Adipose tissue (tissue), 3 donors: ENCODE measurements around the gene HSD17B4. TPM values are rescaled to one million over a fixed set of nuclear protein-coding genes. Genes with fewer than 3 reads are reported as not detected.
A peak's percentile ranks its signal among the peaks of the same experiment; 100 is the strongest.
"Not testable (repeated sequence)": the region's sequence is repeated elsewhere in the genome, so short reads cannot be mapped to it uniquely, and the experiment has no call there.

Source experiments
- H3K27ac ChIP-seq: one replicate; pipeline ENCODE4 v1.5.1; 2013; ENCODE audit warnings: low read depth, low read length
- WGBS, 3 donors: extraction: QIAGEN DNeasy Blood & Tissue Kit; methylation state at CpG; one replicate each; pipeline ENCODE4 v1.1.7; 2013; 5-methylcytosine and 5-hydroxymethylcytosine counted together
- polyA plus RNA-seq, 3 donors: library from polyadenylated mRNA; stranded (reverse); fragments of 200-250 nt; gene quantifications; one replicate each; pipeline ENCODE4 v1.2.3, GENCODE V29; 2013
- donor health status: healthy with polysubstance abuse.
- donor health status: Bipolar disorder and iron deficiency.
- donor health status: healthy.

HSD17B4 gene
- polyA plus RNA-seq, 3 donors, result 125 to 292 (median 194) TPM

DNA sequence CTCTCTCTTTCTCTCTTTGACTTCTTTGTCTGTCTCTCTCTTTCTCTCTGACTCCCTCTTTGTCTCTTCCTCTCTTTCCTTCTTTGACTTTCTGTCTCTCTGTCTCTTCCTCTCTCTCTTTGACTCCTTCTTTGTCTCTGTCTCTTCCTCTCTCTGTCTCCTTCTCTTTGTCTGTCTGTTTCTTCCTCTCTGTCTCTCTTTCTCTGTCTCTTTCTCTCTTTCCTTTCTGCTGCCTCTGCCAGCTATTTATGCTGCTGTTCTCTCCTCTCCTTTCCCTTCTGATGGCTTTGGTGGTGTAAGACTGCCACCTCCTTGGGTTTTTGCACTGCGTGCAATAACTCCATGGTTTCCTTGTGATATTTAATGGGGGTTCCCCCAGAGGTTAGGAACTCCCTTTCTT lies 24.1 kb upstream of the HSD17B4 start:
- WGBS, 3 donors, result 41 to 69% (median 50%) methylated on average over 1 of the region's 1 CpG

DNA sequence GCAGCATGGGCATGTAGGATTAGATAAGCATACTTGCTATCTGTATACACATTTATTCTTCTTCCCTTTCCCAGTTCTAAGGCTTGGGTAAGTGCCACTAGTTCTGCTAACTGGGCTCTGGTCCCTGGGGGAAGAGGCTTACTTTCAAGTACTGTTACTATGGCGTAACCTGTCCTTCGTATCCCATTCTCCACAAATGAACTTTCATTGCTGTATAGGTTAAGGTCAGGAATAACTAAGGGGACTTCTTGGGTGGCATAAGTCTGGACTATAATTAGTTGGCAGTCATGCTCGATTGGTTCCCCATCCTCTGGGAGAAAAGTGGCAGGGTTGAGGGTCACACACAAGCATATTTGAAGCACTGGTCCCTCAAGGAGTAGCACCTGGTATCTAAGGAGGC lies 23.7 kb upstream of the HSD17B4 start:
- not testable (repeated sequence) for H3K27ac ChIP-seq
- WGBS, 3 donors, result 51 to 74% (median 63%) methylated on average over 3 of the region's 3 CpGs

More for the DNA sequence above, 24.1 kb upstream of the HSD17B4 start:
- not testable (repeated sequence) for H3K27ac ChIP-seq

DNA sequence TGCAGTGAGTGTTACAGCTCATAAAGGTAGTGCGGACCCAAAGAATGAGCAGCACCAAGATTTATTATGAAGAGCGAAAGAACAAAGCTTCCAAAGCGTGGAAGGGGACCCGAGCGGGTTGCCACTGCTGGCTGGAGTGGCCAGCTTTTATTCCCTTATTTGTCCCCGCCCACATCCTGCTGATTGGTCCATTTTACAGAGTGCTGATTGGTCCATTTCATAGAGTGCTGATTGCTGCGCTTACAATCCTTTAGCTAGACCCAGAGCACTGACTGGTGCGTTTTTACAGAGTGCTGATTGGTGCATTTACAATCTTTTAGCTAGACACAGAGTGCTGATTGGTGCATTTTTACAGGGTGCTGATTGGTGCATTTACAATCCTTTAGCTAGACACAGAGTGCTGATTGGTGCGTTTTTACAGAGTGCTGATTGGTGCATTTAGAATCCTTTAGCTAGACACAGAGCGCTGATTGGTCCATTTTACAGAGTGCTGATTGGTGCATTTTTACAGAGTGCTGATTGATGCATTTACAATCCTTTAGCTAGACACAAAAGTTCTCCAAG lies 19.5 kb upstream of the HSD17B4 start:
- not testable (repeated sequence) for H3K27ac ChIP-seq
- 87 to 92% (median 90%) methylated on average over 10 of the region's 10 CpGs for WGBS, 3 donors

DNA sequence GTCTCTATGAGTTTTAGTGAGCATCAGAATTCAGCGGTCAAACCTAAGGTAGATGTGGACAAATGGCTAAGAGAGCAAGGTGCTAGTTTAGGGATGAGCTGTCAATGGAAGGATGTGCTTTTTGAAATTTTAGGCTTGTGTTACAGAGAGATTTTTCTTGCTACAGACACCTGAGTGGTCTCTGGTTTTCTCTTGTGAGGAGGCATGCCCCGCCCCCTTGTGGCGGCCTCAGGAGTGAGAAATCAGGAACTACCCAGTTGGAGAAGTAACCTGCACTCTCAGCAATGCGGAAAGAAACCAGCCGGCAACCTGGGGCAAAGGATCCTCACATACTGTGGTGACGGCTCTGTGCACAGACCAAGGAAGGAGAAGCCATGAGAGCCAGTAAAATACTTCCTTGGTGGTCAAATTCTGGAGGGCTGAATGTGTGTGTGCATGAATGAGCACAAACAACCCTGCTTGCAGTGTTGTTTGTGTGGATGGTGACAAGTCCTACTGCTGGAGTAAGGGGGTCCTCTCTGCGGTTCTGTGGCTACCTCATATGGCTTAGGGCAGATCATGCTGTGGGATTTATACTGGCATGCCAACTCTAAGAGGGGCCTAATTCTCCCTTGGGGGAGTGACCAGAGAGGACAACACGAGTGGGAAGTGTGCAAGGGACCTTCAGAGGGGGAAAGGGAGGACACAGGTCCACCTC lies 16.7 kb upstream of the HSD17B4 start:
- WGBS, 3 donors, result 42 to 56% (median 44%) methylated on average over 8 of the region's 8 CpGs
- H3K27ac ChIP-seq, result no peak overlapping the region

- 61 to 81% (median 68%) methylated on average over 3 of the region's 3 CpGs for WGBS, 3 donors
- H3K27ac ChIP-seq, result not testable (repeated sequence)
Measured at GRCh38 chr5:119437785-119438586, 14.3 kb upstream of the HSD17B4 start.

DNA sequence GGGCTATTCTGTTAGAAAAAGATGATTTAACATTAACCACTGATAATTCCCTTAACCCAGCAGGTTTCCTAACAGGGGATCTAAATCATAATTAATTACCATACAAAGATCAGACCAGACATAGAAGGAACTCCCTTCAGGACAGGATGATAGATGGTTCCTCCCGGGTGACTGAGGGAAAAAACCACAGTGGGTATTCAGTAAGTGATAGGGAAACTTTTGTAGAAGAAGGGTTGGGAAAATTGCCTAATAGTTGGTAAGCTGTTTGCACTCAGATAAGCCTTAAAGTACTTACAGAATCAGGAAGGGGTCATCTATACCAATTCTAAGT lies 13.7 kb upstream of the HSD17B4 start:
- H3K27ac ChIP-seq, result not testable (repeated sequence)
- WGBS, 3 donors, result 10 to 21% (median 10%) methylated on average over 1 of the region's 1 CpG

DNA sequence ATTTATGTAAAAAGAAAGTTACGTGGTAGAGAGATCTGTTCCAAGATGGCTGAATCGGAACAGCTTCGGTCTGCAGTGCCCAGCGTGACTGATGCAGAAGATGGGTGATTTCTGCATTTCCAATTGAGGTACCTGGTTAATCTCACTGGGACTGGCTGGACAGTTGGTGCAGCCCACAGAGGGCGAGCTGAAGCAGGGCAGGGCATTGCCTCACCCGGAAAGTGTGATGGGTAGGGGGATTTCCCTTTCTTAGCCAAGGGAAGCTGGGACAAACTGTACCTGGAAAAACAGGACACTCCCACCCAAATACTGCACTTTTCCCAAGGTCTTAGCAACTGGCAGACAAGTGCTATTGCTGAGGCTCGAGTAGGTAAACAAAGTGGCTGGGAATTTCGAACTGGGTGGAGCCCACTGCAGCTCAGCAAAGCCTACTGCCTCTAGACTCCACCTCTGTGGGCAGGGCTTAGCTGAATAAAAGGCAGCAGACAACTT lies 13.1 kb upstream of the HSD17B4 start:
- H3K27ac ChIP-seq, result no peak overlapping the region
- 51 to 66% (median 53%) methylated on average over 8 of the region's 8 CpGs for WGBS, 3 donors

DNA sequence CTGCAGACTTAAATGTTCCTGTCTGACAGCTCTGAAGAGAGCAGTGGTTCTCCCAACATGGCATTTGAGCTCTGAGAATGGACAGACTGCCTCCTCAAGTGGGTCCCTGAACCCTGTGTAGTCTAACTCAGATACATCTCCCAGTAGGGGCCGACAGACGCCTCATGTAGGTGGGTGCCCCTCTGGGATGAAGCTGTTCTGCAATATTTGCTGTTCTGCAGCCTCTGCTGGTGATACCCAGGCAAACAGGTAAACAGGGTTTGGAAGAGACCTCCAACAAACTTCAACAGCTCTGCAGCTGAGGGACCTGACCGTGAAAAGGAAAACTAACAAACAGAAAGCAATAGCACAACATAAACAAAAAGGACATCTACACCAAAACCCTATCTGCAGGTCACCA lies 12.7 kb upstream of the HSD17B4 start:
- 75 to 87% (median 82%) methylated on average over 3 of the region's 3 CpGs for WGBS, 3 donors
- H3K27ac ChIP-seq, result not testable (repeated sequence)

DNA sequence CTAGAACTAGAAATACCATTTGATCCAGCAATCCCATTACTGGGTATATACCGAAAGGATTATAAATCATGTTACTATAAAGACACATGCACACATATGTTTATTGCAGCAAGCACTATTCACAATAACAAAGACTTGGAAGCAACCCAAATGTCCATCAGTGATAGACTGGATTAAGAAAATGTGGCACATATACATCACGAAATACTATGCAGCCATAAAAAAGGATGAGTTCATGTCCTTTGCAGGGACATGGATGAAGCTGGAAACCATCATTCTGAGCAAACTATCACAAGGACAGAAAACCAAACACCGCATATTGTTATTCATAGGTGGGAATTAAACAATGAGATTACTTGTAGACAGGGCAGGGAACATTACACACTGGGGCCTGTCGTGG lies 7.7 kb upstream of the HSD17B4 start:
- 90 to 93% (median 91%) methylated on average over 4 of the region's 4 CpGs for WGBS, 3 donors
- not testable (repeated sequence) for H3K27ac ChIP-seq

- 63 to 75% (median 75%) methylated on average over 13 of the region's 13 CpGs for WGBS, 3 donors
Measured at GRCh38 chr5:119445544-119445943, 6.8 kb upstream of the HSD17B4 start.

GRCh38 chr5:119449882-119450281 lies 2.4 kb upstream of the HSD17B4 start:
- no peak overlapping the region for H3K27ac ChIP-seq
- WGBS, 3 donors, result 92 to 100% (median 95%) methylated on average over 3 of the region's 3 CpGs

More at GRCh38 chr5:119445544-119445943, 6.8 kb upstream of the HSD17B4 start:
- no peak overlapping the region for H3K27ac ChIP-seq

DNA sequence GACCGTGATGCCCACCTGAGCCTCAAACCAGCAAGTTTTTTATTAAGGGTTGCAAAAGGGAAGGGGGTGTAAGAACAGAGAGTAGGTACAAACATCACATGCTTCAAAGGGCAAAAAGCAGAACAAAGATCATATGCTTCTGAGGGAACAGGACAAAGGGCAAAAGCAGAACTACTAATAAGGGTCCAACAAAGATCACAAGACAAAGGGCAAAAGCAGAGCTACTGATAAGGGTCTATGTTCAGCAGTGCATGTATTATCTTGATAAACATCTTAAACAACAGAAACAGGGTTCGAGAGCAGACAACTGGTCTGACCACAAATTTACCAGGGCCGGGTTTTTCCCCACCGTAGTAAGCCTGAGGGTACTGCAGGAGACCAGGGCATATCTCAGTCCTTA lies 1.7 kb upstream of the HSD17B4 start:
- not testable (repeated sequence) for H3K27ac ChIP-seq
- 73 to 82% (median 80%) methylated on average over 4 of the region's 4 CpGs for WGBS, 3 donors

DNA sequence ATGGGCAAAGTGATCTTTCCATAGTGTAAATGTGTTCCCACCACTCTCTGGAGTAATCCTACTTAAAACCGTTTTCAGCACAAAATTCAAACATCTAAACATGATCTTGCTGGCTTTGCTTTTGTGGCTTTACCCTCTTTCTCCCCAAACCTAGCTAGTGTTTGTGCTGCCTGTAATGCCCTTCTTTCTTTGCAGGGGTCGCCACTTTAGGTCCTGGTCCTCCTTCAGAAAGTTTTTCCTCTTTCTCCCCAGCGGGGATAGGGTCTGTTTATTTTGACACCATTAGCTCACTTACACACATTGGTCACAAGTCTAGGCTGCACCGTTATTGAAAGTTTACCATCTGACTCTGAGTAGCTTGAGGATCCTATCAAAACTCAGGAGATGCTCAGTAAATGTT lies 736 bp upstream of the HSD17B4 start:
- WGBS, 3 donors, result 89 to 91% (median 91%) methylated on average over 4 of the region's 4 CpGs
- no peak overlapping the region for H3K27ac ChIP-seq

DNA sequence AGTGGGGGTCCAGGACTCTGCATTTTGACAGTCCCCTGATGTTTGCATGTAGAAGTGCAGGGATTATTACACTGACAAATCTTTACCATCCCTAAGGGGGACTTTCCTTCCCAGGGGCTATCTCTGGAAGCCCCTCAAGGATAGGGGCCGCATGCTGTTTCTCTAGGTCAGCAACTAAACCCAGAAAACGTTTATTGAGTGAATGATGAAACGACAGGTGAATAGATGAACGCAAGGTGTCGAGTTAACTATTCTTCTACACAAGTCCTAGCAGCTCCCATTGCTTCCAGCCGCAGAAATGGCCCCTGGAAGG lies 281 bp upstream of the HSD17B4 start:
- H3K27ac ChIP-seq, result no peak overlapping the region
- WGBS, 3 donors, result 24 to 31% (median 27%) methylated on average over 6 of the region's 6 CpGs

DNA sequence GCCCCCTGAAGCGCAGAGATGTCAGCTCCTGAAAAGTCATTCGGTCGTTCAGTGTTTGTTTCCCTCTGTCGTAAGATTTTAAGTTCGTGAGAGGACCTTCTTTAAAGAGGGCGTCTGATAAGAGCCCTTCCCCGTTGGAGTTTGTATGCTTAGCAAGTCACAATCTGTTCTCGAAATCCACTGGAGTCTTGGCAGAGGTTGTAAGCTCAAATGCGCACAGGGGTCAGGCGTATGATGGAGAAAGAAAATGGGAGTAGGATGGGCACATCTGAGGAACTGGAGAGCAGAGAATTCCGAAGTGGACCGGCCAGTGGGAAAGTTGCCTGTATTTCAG lies 710 bp downstream of the HSD17B4 start:
- peak overlapping the region; percentile 11 for H3K27ac ChIP-seq
- WGBS, 3 donors, result 1 to 7% (median 5%) methylated on average over 12 of the region's 12 CpGs

DNA sequence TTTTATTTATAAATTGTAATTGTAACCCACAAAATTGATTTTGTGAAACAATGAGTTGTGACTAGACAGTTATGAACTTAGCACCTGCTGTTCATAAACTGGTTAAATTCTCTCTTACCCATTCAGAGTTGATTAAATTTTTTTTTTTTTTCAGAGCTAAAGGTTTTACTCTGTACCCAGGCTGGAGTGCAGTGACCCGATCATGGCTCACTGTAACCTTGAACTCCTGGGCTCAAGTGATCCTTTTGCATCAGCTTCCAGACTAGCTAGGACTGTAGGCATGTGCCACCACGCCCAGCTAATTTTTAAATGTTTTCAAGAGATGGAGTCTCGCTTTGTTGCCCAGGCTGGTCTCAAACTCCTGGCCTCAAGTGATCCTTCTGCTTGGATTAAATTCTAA lies 1.9 kb downstream of the HSD17B4 start:
- WGBS, 3 donors, result 83 to 97% (median 96%) methylated on average over 3 of the region's 3 CpGs
- H3K27ac ChIP-seq, result no peak overlapping the region

DNA sequence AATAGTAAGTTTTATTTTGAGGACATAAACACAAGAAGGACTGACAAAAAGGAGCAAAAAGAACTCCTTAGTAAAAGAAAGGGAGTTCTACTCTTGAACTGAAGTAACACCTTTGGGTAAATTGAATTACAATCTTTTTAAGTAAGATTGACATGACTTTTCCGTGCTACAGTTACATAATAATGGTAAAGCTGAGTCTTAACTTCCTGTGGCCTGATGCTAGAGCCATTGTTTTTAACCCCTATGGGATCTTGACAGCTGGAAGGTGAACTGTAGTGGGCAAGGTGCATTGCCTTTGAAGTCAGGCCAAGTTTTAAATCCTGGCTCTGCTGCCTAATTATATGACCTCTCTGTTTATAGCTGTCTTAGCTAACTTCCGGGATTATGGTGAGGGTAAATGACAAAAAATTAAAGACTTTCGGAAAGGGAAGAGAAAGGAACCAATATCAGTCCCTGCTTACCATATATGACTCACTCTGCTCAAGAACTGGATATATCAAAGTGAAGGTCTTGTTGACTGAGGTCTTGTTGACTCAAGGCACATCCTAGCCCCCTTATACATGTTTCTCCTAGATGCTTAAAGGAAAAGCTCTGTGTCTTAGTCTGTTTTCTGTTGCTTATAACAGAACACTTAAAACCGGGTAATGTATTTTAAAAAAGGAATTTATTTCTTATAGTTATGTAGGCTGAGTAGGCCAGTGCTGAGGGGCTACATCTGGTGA lies 6.8 kb downstream of the HSD17B4 start:
- H3K27ac ChIP-seq, result no peak overlapping the region
- 54 to 70% (median 57%) methylated on average over 4 of the region's 4 CpGs for WGBS, 3 donors

- 93 to 100% (median 98%) methylated on average over 1 of the region's 1 CpG for WGBS, 3 donors
- H3K27ac ChIP-seq, result no peak overlapping the region
Measured at GRCh38 chr5:119465640-119466039, 13.3 kb downstream of the HSD17B4 start.

DNA sequence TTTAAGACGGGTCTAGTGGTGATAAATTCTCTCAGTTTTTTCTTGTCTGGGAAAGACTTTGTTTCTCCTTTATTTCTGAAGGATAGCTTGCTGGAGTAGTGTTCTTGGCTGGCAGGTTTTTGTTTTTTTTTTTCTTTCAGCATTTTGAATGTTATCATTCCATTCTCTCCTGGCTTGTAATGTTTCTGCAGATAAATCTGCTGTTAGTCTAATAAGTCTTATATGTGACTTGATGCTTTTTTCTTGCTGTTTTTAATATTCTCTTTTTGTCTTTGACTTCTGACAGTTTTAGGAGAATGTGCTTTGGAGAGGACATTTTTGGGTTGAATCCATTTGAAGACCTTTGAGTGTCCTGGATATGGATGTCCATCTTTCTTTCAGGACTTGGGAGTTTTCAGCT lies 16.0 kb downstream of the HSD17B4 start:
- H3K27ac ChIP-seq, result no peak overlapping the region
- WGBS, 3 donors, result 95 to 97% (median 96%) methylated on average over 1 of the region's 1 CpG
